HG02571 (cell line): ENCODE data around the gene UBTD1.

Experiments used
- ATAC-seq: cut with Tn5 transposase; IDR thresholded peaks from one replicate; pipeline ENCODE4 v1.9.1; 2021; ENCODE audit warnings: mild to moderate bottlenecking, moderate library complexity; ENCODE audit not compliant: unreplicated experiment

The UBTD1 gene

DNA sequence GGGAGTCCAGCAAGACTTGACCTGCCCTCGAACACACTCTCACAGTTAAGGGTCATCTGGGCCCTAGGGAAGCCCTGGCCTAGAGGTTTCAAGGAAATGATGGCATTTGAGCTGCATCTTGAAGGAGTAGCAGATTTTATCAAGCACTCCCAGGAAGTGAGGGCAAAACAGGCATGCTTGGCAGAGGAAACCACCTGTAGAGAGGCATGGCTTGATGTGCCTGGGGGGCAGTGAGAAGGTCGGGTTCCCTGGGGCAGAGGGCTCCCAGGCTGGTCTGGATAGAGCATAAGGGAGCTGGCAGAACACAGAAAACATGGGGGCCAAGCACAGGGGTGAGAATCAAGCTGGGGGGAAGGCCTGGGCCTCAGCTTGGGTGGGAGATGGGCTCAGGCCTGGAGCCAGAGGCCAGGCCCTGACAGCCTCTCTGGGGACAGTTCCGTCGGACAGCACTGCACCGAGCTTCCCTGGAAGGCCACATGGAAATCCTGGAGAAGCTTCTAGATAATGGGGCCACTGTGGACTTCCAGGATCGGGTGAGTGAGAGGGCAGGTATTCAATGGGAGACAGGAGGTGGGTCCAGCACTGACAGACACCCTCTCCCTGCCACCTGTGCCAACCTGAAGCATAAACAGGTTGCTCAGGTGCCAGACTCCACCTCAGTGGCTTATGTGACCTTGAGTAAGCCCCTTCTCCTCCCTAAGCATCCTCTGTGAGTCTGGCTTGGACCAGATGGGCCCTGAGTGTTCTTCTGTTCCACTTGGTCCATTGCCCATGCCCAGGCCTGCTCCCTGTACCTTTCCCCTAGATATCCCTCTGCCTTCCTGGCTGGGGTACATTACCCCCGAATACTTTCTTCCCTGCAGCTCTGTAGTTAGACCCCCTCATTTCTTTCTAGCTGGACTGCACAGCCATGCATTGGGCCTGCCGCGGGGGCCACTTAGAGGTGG is 82.0 kb downstream of the UBTD1 start:
- no peak for ATAC-seq

- ATAC-seq, result no peak
These were observed 83.4 kb downstream of the UBTD1 start for GRCh38 chr10:97582169-97582568.

DNA sequence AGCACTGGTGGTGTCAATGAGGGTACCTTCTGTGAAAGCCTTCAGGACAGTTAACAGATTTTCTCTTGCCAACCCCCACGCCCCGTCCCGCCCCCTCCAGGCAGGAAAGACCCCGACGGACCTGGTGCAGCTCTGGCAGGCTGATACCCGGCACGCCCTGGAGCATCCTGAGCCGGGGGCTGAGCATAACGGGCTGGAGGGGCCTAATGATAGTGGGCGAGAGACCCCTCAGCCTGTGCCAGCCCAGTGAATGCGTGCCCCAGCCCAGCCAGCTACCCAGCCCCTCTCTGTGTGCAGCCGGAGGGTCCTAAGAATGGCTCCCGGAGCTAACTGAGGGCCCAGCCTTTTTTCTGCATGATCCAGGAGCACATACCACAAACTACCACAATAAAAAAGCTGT is 84.8 kb downstream of the UBTD1 start:
- no peak for ATAC-seq

- ATAC-seq, result no peak
These were observed 85.5 kb downstream of the UBTD1 start, which contains the start of gene HOGA1 for GRCh38 chr10:97584060-97584797. HOGA1 (plus strand) TSS chr10:97584389; CDS start chr10:97584704, 315 bp downstream.

DNA sequence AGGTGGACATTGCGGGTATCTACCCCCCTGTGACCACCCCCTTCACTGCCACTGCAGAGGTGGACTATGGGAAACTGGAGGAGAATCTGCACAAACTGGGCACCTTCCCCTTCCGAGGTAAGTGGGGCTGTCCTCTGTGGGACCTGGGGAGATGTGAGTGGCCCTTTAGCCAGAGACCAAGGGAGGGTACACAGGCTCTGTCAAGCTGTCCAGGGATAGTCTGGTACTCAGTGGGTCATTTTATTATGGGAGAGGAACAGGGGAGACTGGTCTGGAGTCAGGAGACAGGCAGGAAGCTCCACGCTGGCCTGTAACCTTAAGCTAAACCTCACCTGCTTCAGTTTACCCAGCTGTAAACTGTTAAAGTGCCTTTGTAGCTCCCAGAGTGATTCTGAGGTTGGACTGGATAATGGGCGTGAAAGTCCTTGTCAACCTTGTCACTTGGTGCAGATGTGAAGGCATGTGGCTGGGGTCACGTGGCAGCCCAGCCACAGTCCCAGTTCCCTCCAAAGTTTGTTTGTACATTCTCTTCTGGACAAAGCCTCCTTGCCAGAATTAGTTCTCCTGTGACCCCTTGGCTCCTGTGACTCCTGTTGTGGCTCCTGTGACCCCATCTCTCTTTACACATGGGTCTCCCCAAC is 86.2 kb downstream of the UBTD1 start:
- no peak for ATAC-seq

DNA sequence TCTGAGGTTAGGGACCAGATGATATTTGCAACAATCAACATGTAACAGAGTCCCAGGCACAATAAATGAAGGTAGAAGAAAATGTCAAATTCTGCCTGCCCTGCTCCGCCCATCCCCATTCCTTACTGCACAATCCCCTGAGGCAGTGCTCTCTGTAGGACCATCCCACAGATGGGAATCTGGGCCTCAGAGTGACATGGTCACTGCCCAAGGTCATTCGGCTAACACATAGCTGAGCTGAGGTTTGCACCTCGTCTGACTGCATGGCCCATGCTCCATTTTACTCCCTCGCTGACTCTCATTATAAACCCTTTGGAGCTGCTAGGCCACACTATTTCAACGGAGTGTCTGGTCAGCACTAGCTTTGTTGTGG is 86.7 kb downstream of the UBTD1 start:
- ATAC-seq, result no peak

- no peak for ATAC-seq
These were observed 88.5 kb downstream of the UBTD1 start for GRCh38 chr10:97587183-97587582.

DNA sequence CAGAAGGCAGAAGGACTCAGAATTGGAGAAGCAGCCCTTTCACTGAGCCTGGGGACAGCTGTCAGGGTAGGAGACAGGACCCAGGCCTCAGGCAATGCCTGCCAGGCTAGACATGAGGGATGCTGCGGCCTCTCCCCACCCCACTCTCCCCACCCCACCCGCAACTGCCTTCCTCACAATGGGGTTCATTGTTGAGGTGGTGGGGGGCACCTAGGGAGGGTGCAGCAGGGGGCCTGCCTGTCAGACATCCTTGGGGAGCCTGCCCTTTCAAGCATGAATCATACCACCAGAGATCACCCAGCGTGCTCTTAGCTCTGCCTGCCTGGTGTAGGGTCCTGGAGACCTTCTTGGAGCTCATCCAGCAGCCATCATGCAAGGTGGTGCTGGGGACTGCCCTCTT is 90.8 kb downstream of the UBTD1 start, which contains the start of gene C10orf62:
Gene C10orf62 (plus strand): TSS at position 243 of the 400 bp plus-strand sequence. CDS start 177 bp downstream, outside the sequence.
- no peak for ATAC-seq

DNA sequence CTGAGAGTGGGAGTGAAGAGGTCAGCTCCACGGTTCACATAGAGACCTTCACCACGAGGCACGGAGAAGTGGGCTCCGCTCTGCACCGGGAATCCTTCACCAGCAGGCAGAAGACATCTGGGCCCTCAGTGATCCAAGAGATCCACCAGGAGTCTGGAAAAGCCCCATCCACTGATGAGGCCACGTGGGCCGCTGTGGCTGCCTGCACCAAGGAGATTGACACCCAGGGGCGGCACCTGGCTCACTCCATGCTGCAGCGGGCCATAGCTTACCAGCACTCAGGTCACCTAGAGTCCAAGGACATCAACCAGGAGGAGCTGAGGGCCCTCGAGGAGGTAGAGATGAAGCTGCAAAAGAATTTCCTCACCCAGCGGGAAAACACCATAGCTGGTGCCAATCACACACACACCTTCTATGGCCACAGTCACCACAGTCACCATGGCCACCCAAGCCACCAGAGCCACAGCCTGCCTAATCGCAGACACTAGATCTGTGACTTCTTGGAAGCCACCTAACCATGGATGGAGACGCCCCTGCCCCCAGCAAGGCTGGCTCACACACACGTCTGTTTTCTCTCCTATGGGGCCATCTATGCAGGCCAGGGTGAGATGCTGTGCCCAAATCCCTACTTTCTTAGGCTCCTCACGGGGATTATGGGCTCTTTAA is 91.5 kb downstream of the UBTD1 start:
- ATAC-seq, result no peak

DNA sequence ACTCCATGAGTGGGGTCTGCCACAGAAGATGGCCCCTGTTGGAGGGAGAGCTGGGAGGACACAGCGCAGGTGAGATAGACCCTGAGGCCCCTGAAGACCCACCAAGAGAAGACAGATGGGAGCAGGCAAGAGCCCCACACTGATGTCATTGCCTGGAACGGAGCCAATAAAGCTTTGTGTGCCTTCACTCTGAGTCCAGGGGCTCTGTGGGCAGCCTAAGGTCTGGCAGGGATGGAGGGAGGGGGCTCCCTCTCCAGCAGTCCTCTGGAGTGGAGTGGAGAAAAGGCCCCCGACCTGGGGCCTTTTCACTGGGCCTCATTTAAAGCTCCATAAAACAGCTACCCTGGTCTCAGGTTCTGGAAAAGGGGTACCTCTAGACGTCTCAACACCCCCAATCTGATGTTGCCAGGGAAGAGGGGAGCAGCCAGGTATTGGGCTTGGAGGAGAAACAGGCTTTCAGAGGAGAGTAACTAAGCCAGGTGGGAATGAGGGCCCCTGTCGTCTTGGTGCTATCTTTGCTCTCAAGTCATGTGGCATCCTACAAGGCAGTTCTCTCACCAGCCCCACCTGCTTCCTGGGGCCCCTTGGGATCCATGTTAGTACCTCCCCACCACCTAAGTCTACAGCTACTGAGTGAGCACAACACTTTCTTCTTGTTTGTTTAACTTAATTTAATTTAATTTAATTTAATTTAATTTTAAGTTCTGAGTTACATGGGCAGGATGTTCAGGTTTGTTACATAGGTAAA is 92.2 kb downstream of the UBTD1 start:
- no peak for ATAC-seq

- ATAC-seq, result no peak
These were observed 94.7 kb downstream of the UBTD1 start for GRCh38 chr10:97593421-97593820.

DNA sequence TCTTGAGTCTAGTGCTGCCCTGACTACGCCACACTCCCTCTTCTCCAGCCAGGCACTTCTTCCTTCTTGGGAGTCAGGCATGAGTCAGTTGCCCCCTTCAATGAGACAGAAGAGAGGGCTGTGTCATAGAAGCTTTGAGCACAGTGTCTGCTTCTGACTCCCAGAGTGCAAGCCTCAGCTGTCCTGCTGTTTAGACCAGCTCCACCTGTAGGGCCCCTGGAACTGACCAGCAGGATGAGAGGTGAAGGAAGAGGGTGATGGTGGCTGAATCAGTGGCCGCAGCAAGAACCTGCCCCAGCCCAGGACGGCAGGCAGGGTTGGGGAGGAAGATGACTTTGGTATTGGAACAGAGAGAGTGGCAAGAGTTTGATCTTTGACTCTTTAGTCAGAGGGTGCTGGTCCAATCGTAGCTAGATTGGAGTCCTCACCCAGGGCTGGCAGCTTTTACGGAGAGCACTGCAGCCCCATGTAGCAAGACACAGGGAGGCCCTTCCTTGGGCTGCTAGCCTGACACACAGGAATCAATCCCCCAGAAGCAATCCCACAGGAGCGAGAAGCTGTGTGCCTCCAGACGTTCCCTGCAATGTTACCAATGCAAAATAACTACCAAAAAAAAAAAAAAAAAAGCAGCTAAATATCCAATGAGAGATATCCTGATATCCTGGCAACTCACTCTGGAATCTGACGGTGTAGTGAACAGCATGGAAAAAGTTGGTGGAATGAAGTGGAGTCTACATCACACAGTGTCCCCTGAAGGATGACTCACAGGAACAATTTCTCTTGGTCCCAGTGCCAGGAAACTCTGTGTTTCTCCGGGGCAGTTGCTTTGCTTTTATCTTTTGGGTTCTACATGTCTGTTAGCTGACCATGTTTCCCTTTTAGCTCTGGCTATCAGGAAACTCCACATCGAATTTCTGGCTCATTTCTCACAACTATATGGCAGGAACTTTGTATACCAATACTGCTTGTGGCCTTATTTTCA is 97.7 kb downstream of the UBTD1 start:
- ATAC-seq, result no peak

- ATAC-seq, result no peak
These were observed 99.1 kb downstream of the UBTD1 start for GRCh38 chr10:97597778-97598177.

- ATAC-seq, result no peak
These were observed 99.9 kb downstream of the UBTD1 start for GRCh38 chr10:97598407-97599271.

DNA sequence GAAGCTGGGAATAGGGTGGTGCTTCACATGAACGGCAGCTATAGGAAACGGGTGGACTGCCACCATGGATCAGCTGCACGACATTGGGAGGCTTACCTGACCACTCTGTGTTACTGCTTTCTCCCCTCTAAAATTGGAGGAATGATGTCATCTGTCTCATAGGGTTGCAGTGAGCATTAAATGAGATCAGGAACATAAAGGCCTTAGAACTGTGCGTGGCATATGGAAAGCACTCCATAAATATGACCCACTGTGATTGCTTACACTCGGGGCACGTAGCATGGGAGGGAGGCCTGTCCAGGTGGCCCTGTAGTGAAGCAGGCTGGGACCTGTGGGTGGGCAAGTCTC is 100.5 kb downstream of the UBTD1 start:
- ATAC-seq, result no peak

DNA sequence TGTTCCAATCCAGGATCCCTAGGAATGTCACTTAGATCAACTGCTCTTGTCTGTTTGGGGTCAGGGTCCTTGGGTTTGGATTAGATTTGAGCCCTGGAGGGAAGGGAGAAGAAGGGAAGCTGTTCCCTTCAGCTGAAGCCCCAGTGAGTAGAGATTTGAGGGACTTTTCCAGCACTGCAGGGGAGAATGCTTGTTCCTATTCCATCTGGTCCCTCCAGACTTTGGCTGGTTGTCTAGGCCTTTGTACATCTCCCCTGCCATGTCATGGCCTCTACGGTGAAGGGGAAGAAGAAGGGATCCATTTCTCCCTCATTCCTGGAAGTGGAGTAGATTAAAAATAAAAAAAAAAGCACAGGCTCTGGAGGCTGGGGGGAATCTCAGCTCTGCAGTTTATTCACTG is 101.9 kb downstream of the UBTD1 start:
- ATAC-seq, result no peak

GRCh38 chr10:97601268-97602215 is 102.8 kb downstream of the UBTD1 start:
- ATAC-seq, result no peak
